Measurements from ENCODE around the gene KLF11.

GRCh38 chr2:10083692-10084211, 40.4 kb downstream of the KLF11 start:
- TF ChIP-seq, protein P1, sequence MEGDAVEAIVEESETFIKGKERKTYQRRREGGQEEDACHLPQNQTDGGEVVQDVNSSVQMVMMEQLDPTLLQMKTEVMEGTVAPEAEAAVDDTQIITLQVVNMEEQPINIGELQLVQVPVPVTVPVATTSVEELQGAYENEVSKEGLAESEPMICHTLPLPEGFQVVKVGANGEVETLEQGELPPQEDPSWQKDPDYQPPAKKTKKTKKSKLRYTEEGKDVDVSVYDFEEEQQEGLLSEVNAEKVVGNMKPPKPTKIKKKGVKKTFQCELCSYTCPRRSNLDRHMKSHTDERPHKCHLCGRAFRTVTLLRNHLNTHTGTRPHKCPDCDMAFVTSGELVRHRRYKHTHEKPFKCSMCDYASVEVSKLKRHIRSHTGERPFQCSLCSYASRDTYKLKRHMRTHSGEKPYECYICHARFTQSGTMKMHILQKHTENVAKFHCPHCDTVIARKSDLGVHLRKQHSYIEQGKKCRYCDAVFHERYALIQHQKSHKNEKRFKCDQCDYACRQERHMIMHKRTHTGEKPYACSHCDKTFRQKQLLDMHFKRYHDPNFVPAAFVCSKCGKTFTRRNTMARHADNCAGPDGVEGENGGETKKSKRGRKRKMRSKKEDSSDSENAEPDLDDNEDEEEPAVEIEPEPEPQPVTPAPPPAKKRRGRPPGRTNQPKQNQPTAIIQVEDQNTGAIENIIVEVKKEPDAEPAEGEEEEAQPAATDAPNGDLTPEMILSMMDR (IDR thresholded peaks at IDR 0.05), result no peak
- no peak for TF ChIP-seq POLR2AphosphoS5 (IDR thresholded peaks at IDR 0.05)

Measured in suprapubic skin (tissue), 3 donors.